A549 (cell line): ENCODE data around the gene INSYN2B.

Source experiments
- CHD2 ChIP-seq: fragments of 150-350 bp; IDR thresholded peaks from 2 replicates; pipeline ENCODE4 v1.6.1; 2014; ENCODE audit warnings: low read length; ENCODE audit not compliant: partially characterized antibody
- CTCF ChIP-seq: fragments of >200 bp; sonication (Bioruptor Twin); formaldehyde crosslinking; IDR thresholded peaks from 3 replicates; pipeline ENCODE4 v1.5.1; 2016
- EP300 ChIP-seq, 2 experiments: fragments of >200 bp; sonication (Bioruptor Twin); formaldehyde crosslinking; IDR thresholded peaks; 2 replicates in 1 of 2; 3 replicates in 1 of 2; pipeline ENCODE4 v1.6.1; 2016 to 2017
- ESRRA ChIP-seq: fragments of 150-350 bp; IDR thresholded peaks from 2 replicates; pipeline ENCODE4 v1.6.1; 2014; ENCODE audit warnings: mild to moderate bottlenecking, low read length, borderline replicate concordance
- HMGXB4 ChIP-seq: fragments of 250-450 bp; sonication (Bioruptor Pico); IDR thresholded peaks from 2 replicates; pipeline ENCODE4 v1.5.0; 2021; ENCODE audit warnings: mild to moderate bottlenecking, moderate library complexity, borderline replicate concordance
- JUN ChIP-seq, 2 experiments: fragments of >200 bp; sonication (Bioruptor Twin); formaldehyde crosslinking; IDR thresholded peaks; 2 replicates in 1 of 2; 3 replicates in 1 of 2; pipeline ENCODE4 v1.6.1; 2016 to 2017
- MYC ChIP-seq: IDR thresholded peaks from 2 replicates; pipeline ENCODE4 v1.6.1; 2012; ENCODE audit warnings: mild to moderate bottlenecking, inconsistent platforms, low read length, improper control_type of control experiment, borderline replicate concordance
- NFE2L2 ChIP-seq: fragments of 150-350 bp; conservative IDR thresholded peaks from 2 replicates; pipeline ENCODE4 v1.6.1; 2014; ENCODE audit warnings: low read length
- POLR2A ChIP-seq: IDR thresholded peaks from 2 replicates; pipeline ENCODE4 v1.6.1; 2012; ENCODE audit warnings: mild to moderate bottlenecking, low read length
- RAD21 ChIP-seq, 2 experiments: fragments of >200 bp in 1 of 2; sonication (Bioruptor Twin) in 1 of 2; formaldehyde crosslinking in 1 of 2; IDR thresholded peaks in 1 of 2; conservative IDR thresholded peaks in 1 of 2; 2 replicates in 1 of 2; 3 replicates in 1 of 2; pipeline ENCODE4 v1.6.1; 2012 to 2018; ENCODE audit warnings: inconsistent platforms in 1 of 2
- REST ChIP-seq: fragments of 200-600 bp; sonication (generic); IDR thresholded peaks from 2 replicates; pipeline ENCODE4 v1.6.1; 2016; ENCODE audit warnings: antibody characterized with exemption, mild to moderate bottlenecking, moderate library complexity
- USF2 ChIP-seq: fragments of 450-650 bp; IDR thresholded peaks from 2 replicates; pipeline ENCODE4 v1.6.1; 2014; ENCODE audit warnings: antibody characterized with exemption
- ZSCAN20 ChIP-seq: fragments of 250-450 bp; sonication (Bioruptor Pico); IDR thresholded peaks from 2 replicates; pipeline ENCODE4 v1.8.0; 2022; ENCODE audit warnings: mild to moderate bottlenecking, moderate library complexity

- no peak for TF ChIP-seq REST
- TF ChIP-seq EP300 (IDR thresholded peaks at IDR 0.05) = no peak
- no peak for TF ChIP-seq POLR2A
- TF ChIP-seq CTCF = no peak
- TF ChIP-seq MYC = no peak
- TF ChIP-seq NFE2L2 = no peak
- TF ChIP-seq CHD2 = no peak
- no peak for TF ChIP-seq USF2
- no peak for TF ChIP-seq JUN (IDR thresholded peaks at IDR 0.05)
- no peak for TF ChIP-seq ZSCAN20
- no peak for TF ChIP-seq ESRRA
- no peak for TF ChIP-seq RAD21 (conservative IDR thresholded peaks at IDR 0.05 in 1 of 2, IDR thresholded peaks at IDR 0.05 in 1 of 2)
- TF ChIP-seq HMGXB4 (CRISPR knock-in tag) = no peak
Measured at GRCh38 chr5:170021506-170021905, 41.2 kb upstream of the INSYN2B start.
